IPS-18c (cell line): ENCODE results near the gene CALHM3.

Source experiments
- H3K4me3 ChIP-seq: 2 replicates; pipeline ENCODE4 v1.7.0; 2013; ENCODE audit warnings: low read depth, mild to moderate bottlenecking, low read length, moderate library complexity; ENCODE audit not compliant: insufficient read depth
- H3K9me3 ChIP-seq: one replicate; pipeline ENCODE4 v1.6.1; 2013; ENCODE audit warnings: mild to moderate bottlenecking, low read length, moderate library complexity; ENCODE audit not compliant: control insufficient read depth, insufficient read depth

CALHM3 gene

DNA sequence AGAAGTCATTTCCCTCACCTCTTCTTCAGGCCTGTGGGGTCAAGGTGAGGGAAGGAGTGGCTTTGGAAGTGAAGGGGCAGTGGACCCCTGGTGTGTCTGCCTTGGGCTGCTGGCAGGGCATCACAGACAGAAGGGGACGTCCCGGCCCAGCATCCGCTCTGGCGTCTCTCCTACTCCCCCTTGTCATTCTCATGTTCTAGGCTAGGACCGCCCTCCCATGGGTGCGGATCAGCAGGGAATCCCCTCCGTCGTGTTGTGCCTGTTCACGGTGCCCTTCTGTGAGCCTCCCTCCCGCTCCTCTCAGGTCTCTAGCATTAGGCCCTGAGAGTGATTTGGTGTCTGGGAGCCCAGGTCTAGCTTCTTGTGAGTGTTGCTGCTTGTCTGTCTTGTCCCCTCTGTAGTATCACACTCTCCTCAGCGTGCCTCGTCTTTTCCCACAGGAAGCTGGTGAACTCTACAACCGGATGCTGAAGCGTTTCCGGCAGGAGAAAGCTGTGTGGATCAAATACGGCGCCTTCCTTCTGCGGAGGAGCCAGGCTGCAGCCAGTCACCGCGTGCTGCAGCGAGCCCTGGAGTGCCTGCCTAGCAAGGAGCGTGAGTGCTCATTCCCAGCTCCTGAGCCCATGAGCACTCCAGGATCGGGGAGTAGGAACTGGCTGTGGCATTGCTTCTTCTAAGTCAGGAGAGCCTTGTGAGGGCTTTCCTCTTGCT, 35.4 kb downstream of the CALHM3 start:
- H3K4me3 ChIP-seq, result no peak overlapping the region
- H3K9me3 ChIP-seq, result peaks cover 3% of the 10 kb centered on the region

DNA sequence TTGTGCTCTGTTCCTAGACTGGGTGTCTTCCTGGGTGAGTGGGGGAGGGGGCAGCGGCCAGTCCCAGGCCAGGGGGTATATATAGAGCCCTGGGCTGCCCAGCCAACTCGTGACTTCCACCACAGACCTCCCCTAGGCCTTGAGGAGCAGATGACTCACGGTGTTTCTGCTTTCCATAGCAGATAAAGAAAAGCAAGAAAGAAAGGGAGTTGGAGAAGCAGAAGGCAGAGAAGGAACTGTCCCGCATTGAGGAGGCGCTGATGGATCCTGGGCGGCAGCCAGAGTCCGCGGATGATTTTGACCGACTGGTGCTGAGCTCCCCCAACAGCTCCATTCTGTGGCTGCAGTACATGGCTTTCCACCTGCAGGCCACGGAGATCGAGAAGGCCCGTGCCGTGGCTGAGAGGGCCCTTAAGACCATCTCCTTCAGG, 37.0 kb downstream of the CALHM3 start:
- peaks cover 3% of the 10 kb centered on the region for H3K9me3 ChIP-seq

DNA sequence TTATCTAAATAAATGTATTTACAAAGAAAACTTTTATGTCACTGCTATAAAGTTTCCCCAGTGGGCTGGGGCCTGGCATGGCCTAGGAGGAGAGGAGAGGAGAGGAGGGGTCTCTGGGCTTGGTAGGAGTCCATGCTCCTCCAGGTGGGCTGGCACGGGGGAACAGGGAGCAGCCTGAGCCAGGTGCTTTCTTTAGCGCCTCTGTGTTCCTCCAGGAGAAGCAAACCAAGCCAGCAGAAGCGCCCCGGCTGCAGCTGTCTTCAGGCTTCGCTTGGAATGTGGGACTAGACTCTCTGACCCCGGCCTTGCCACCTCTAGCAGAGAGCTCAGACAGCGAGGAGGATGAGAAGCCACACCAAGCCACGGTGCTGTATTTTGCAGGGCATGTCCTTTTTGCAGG, 37.4 kb downstream of the CALHM3 start:
- Histone ChIP-seq H3K9me3 (peaks cover 3% of the 10 kb centered on the region), H3K4me3 (no peak overlapping the region)

More for the DNA sequence above, 37.0 kb downstream of the CALHM3 start:
- no peak overlapping the region for H3K4me3 ChIP-seq

DNA sequence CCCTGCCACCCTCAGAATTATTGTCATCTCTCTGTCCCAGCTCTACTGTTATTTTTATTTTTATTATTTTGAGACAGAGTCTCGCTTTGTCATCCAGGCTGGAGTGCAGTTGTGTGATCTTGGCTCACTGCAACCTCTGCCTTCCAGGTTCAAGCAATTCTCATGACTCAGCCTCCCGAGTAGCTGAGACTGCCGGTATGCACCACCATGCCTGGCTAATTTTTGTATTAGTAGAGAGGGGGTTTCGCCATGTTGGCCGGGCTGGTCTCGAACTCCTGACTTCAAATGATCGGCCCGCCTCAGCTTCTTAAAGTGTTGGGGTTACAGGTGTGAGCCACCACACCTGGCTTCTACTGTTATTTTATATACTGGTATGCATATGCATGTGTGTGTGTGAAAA, 37.8 kb downstream of the CALHM3 start:
- Histone ChIP-seq H3K9me3 (peaks cover 3% of the 10 kb centered on the region), H3K4me3 (no peak overlapping the region)

DNA sequence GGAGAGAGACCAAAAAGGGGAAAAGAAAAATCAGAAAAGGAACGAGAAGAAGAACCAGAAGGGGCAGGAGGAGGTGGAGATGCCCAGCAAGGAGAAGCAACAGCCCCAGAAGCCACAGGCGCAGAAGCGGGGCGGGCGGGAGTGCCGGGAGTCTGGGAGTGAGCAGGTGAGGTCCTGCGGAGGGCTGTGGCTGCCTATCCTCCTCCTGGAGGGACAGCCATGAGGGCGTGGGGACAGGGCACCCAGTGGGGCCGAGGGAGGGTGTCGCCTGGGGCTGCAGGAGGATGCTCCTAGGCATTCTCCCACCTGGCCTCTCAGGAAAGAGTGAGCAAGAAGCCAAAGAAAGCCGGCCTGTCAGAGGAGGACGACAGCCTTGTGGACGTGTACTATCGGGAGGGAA, 38.6 kb downstream of the CALHM3 start:
- Histone ChIP-seq H3K9me3 (peaks cover 3% of the 10 kb centered on the region), H3K4me3 (no peak overlapping the region)

DNA sequence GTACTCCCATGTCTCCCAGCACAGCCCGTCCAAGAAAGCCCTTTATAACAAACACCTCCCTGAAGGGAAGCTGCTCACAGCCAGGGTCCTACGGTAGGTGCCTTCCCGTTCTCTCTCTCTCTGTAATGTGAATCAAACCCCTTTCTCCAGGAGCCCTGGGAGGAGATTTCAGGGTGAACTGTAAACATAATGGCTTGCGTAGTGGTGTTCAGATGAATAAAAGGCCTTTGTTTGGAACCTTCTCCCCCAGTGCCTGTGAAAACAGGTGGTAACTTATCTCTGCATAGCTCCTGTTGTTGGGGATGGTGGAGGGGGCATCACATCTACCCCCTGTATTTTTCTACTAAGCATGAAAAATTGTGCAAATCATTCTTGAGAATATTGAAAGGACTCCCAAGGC, 39.3 kb downstream of the CALHM3 start:
- Histone ChIP-seq H3K9me3 (peaks cover 3% of the 10 kb centered on the region), H3K4me3 (no peak overlapping the region)

DNA sequence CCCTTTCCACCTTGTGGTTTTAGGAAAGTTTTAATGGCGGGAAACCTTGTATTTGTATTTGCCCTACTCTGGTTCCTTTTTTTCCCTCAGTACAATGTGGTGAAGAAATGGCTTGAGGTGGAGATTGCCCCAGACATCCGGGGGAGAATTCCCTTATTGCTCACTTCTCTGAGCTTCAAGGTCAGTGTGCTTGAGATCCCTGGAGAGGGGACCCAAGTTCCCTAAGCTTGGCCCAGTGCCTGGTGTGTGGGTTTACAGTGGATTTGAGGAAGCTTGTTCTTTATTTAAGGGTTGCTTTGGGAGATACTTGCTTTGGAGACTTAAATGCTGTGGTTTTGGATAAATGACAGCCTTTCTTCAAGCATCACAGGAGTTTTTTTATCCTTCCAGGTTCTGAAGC, 45.2 kb downstream of the CALHM3 start:
- Histone ChIP-seq H3K9me3 (no peaks in the 10 kb centered on the region), H3K4me3 (no peak overlapping the region)

DNA sequence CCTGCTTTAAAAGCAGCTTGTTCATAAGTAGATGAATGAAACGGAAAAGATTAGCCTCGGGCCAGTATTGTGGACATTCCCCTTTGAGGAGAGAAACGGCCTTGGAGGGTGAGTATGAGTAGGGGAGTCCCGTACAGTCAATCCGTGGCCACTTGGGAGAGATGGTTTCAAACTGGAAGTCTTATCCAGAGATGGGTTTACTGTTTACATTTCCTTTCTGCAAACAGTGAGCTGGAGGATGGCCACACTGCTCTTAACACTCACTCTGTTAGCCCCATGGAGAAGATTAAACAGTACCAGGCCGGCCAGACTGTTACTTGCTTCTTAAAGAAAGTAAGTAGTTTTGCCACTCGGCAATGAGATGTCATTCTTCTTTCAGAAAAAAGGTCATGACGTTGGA, 47.1 kb downstream of the CALHM3 start:
- H3K4me3 ChIP-seq, result no peak overlapping the region
- H3K9me3 ChIP-seq, result no peaks in the 10 kb centered on the region

DNA sequence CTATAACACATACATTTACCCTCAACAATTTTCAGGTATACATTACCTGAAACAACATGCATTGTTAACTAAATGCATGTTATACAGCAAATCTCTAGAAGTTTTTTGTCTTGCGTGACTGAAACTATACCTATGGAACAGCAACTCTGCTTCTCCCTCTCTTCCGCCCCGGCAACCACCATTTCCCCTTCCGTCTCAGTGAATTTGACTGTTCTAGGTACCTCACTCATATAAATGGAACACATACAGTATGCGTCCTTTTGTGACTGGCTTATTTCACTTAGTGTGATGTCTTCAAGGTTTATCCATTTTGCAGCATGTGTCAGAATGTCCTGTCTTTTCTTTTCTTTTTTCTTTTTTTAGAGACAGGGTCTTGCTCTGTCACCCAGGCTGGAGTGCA, 49.4 kb downstream of the CALHM3 start:
- Histone ChIP-seq H3K4me3 (no peak overlapping the region), H3K9me3 (peaks cover 2% of the 10 kb centered on the region)

DNA sequence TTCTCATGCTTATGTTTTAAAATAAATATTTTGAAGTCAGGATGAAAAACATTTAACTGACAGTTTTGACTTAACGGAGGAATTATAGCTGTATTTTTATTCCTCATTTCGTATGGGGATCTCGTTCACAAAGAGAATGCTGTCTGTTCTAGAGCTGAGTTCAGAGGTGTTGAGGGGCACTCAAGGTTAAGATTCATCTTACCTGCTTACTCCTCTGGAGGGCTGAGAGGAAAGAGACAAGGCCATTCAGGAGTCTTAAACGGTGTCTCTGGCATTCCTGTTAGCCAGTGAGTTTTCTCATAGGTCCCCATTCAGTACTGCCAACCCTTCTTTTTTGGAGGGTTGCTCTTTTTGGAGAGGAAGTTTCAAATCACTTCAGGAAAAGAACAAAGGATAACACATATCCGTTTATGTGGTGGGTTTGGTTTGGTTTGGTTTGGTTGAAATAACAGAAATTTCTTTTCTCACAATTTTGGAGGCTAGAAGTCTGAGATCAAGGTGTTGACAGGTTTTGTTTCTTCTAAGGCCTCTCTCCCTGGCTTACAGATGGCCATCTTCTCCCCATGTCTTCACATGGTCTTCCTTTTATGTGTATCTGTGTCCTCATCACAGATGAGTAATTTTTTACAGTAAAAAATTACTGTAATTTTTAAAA, 49.9 kb downstream of the CALHM3 start:
- no peak overlapping the region for H3K4me3 ChIP-seq
- H3K9me3 ChIP-seq, result peaks cover 2% of the 10 kb centered on the region

DNA sequence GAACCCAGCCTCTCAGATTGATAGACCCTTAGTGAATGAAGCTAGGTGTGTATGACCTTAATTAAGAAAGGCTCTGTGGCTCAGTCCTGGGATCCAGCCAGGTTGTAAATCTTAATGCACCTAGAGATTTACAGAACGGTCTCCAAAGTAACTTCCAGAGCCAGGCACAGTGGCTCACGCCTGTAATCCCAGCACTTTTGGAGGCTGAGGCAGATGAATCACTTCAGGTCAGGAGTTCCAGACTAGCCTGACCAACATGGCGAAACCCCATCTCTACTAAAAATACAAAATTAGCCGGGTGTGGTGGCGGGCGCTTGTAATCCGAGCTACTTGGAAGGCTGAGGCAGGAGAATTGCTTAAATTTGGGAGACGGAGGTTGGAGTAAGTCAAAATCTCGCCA, 51.2 kb downstream of the CALHM3 start:
- Histone ChIP-seq H3K4me3 (no peak overlapping the region), H3K9me3 (peaks cover 2% of the 10 kb centered on the region)

DNA sequence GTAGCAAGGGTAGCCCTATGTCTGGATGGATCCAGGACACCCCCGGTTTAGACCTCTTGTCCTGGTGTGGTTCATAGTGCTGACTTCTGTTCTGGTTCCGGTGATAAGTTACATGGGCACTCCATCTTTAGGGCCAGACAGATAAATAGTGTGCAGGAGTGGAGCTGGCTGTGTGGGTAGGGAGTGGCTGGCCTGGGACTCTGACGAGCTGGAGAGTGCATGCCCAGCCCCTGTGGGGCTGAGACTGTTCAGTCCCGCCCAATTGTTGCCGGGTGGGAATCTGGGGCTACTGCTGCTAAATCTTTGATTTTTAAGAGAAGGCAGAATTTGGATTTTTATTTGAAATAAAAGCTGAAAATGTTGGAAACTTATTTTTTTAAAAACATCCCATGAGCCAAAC, 55.3 kb downstream of the CALHM3 start:
- H3K9me3 ChIP-seq, result peaks cover 2% of the 10 kb centered on the region
- H3K4me3 ChIP-seq, result no peak overlapping the region
